Heart right ventricle (tissue), 16 donors: ENCODE data around the gene LAMA4. TPM values are rescaled to one million over a fixed set of nuclear protein-coding genes. Genes with fewer than 3 reads are reported as not detected.

ENCODE experiments used
- ATAC-seq, 8 donors: fragments of 200-7000 bp; cut with Tn5 transposase; one replicate each; pipeline ENCODE4 v1.9.1; 2020; ENCODE audit warnings: mild to moderate bottlenecking in 8 of 8, moderate library complexity in 8 of 8, moderate number of reproducible peaks in 1 of 8
- DNase-seq, 2 donors: peaks; one replicate each; pipeline ENCODE4 v3.0.0-alpha.2; 2020
- H3K27ac ChIP-seq, 10 donors: fragments of 200-600 bp; sonication (generic) in 2 of 10; one replicate each; pipeline versions ENCODE4 v1.5.0 to v1.8.0; 2020 to 2022; ENCODE audit warnings: mild to moderate bottlenecking in 3 of 10
- H3K27me3 ChIP-seq, 7 donors: fragments of 200-600 bp; one replicate each; pipeline ENCODE4 v1.8.0; 2021 to 2022; ENCODE audit warnings: mild to moderate bottlenecking in 2 of 7
- H3K36me3 ChIP-seq, 9 donors: fragments of 200-600 bp; sonication (generic) in 1 of 9; one replicate each; pipeline versions ENCODE4 v1.5.0 to v1.8.0; 2020 to 2022; ENCODE audit warnings: mild to moderate bottlenecking in 2 of 9
- H3K4me1 ChIP-seq, 9 donors: fragments of 200-600 bp; sonication (generic) in 1 of 9; one replicate each; pipeline versions ENCODE4 v1.5.0 to v1.8.0; 2020 to 2022; ENCODE audit warnings: mild to moderate bottlenecking in 4 of 9
- H3K4me3 ChIP-seq, 10 donors: fragments of 200-600 bp; sonication (generic) in 2 of 10; one replicate each; pipeline versions ENCODE4 v1.5.0 to v1.8.0; 2020 to 2022; ENCODE audit warnings: mild to moderate bottlenecking in 7 of 10, moderate library complexity in 2 of 10
- H3K9me3 ChIP-seq, 11 donors: fragments of 200-600 bp in 10 of 11; sonication (generic) in 2 of 11; one replicate each; pipeline versions ENCODE4 v1.5.0 to v1.8.0; 2013 to 2022; ENCODE audit warnings: mild to moderate bottlenecking in 2 of 11, control low read depth in 1 of 11, moderate library complexity in 1 of 11
- WGBS, 2 donors: extraction: QIAGEN DNeasy Blood & Tissue Kit; methylation state at CpG; one replicate each; pipeline ENCODE4 v1.1.7; 2013; ENCODE audit warnings: inconsistent platforms in 1 of 2; 5-methylcytosine and 5-hydroxymethylcytosine counted together
- intact Hi-C, 10 donors: fragments of 100-400 bp; cut with DNase I; formaldehyde crosslinking; loops; one replicate each; pipeline versions ENCODE4 v1.11.1 to v1.14.2; 2022
- polyA plus RNA-seq, 2 donors: library from polyadenylated mRNA; stranded (reverse); fragments of 200-250 nt; gene quantifications; one replicate each; pipeline ENCODE4 v1.2.3, GENCODE V29; 2013
- total RNA-seq, 10 donors: library from RNA; stranded (reverse); fragmentation: NEBNext Ultra II Directional in 3 of 10; extraction: Animal tissue kit (Norgen Biotek cat#: 25700) in 3 of 10; gene quantifications; one replicate each; pipeline versions ENCODE4 v1.2.1 to v1.2.4, GENCODE V29; 2021 to 2023
- TF ChIP-seq, protein P1 (sequence below), 9 donors: fragments of 200-600 bp; sonication (generic) in 2 of 9; IDR thresholded peaks; one replicate each; pipeline versions ENCODE4 v1.5.0 to v1.8.0; 2021 to 2022; ENCODE audit warnings: antibody characterized with exemption in 9 of 9, mild to moderate bottlenecking in 5 of 9, moderate library complexity in 1 of 9
- donor health status: Arrhythmogenic right ventricular cardiomyopathy.
- donor health status: ischemic (EF 13 %, LVEDD 7.1; RV severe dilation, severe dysfunction).
- donor health status: healthy with polysubstance abuse.
- donor health status: DM: no; HTN: yes; CAD: no.
- donor health status: DM: no; HTN: no; CAD: no.
- donor health status: ischemic (EF 25% LVEDD 6.9; RV normal size, moderate dysfunction).
- donor health status: ischemic (EF 25% LVEDD 5.7; RV mildly dilated, moderate dysfunction).
- donor health status: healthy.
- donor health status: DM: yes; HTN: yes; CAD: no.
- donor health status: Ischemic cardiomyopathy.
- donor health status: ischemic (EF 35%, LVEDD 5.7; RV mildly dilated, moderate dysfunction).
- donor health status: nonischemic (EF 11% LVEDD 7.7; RV severe dilation, severe dysfunction).
- donor health status: DM: yes; HTN: yes; CAD: no.
- donor health status: PGD.
- donor health status: ischemic (EF 29% LVEDD 5.4; RV normal size, mild dysfunction).
- donor health status: nonischemic (EF 23%, LVEDD 6.1; RV moderate dilation, normal function).

The LAMA4 gene
- total and polyA plus RNA-seq, 12 donors = 23.7 to 103 (median 82.5) TPM

DNA sequence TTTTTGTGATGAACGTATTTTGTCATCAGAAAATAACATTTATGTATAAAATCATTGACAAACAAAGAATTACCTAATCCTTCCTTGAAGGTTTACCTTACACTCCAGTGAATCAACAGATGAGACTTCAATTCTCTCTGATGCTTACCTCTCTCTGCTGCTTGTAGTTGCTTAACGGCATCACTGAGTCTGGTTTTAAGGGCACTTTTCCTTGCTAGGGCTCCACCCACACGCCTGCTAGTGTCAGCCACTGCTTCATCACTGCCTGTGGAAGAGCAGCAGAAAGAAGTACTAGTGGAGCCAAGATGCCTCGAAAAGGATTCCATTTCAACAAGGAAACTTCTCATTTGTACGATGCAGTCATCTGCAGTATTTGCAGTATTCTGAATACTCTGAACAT is 104.0 kb downstream of the LAMA4 start:
- WGBS, 2 donors = 64 to 70% methylated on average over 5 of the region's 5 CpGs
- Histone ChIP-seq H3K27me3 (no peaks in the 10 kb centered on the region), H3K4me1 (peaks cover 0 to 34% (median 5%) of the 10 kb centered on the region in 9 donors), H3K4me3 (no peak overlapping the region), H3K9me3 (no peaks in the 10 kb centered on the region), H3K27ac (peak overlapping the region in 6 of 10 donors; percentile 16 to 67 (median 34)), H3K36me3 (peaks cover 0 to 98% (median 61%) of the 10 kb centered on the region in 9 donors)
- TF ChIP-seq, protein P1, sequence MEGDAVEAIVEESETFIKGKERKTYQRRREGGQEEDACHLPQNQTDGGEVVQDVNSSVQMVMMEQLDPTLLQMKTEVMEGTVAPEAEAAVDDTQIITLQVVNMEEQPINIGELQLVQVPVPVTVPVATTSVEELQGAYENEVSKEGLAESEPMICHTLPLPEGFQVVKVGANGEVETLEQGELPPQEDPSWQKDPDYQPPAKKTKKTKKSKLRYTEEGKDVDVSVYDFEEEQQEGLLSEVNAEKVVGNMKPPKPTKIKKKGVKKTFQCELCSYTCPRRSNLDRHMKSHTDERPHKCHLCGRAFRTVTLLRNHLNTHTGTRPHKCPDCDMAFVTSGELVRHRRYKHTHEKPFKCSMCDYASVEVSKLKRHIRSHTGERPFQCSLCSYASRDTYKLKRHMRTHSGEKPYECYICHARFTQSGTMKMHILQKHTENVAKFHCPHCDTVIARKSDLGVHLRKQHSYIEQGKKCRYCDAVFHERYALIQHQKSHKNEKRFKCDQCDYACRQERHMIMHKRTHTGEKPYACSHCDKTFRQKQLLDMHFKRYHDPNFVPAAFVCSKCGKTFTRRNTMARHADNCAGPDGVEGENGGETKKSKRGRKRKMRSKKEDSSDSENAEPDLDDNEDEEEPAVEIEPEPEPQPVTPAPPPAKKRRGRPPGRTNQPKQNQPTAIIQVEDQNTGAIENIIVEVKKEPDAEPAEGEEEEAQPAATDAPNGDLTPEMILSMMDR (IDR thresholded peaks at IDR 0.05) = no peak
- no peak for DNase-seq
- ATAC-seq = peak in 7 of 8 donors; percentile 40 to 63 (median 46)
- intact Hi-C loops = no loop called here

DNA sequence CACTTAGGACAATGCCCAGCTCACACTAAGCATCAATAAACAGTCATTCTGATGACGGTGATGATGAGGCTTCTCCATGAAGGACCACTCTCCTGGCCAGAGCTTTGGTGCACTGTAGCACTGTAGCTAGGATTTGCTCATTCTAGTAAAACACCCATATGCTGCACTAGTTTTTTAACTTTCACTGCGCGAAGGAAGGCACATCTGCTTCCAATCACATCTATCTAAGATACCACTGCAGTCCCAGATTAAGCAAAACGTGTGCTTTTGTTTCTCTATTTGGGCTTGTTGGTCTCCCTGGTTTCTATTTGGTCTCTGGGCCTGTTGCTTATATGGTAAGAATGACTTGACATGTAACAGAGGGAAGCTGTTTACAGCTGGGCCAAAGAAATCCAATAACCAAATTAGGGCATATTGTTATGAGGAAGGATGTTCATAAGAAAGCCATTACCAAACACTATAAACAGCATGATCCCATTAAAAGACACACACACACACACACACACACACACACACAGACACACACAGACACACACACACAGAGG is 104.6 kb downstream of the LAMA4 start:
- ATAC-seq = peak; percentile 54 to 80 (median 70)
- peak overlapping the region in 8 of 10 donors; percentile 16 to 67 (median 39) for H3K27ac ChIP-seq
- no peaks in the 10 kb centered on the region for H3K27me3 ChIP-seq

DNA sequence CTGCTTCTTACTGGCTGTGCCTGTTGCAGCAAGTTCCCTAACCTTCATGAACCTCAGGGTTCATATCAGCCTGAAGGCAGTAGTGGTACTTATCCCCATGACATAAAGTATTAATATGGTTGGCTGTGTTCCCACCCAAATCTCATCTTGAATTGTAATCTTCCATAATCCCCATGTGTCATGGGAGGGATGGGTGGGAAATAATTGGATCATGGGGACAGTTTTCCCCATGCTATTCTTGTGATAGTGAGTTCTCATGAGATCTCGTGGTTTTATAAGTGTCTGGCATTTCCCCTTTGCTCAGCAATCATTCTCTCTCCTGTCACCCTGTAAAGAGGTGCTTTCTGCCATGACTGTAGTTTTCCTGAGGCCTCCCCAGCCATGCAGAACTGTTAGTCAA is 105.1 kb downstream of the LAMA4 start:
- TF ChIP-seq, protein P1 (IDR thresholded peaks at IDR 0.05) = no peak
- no peak overlapping the region for H3K4me3 ChIP-seq
- DNase-seq (no peak), ATAC-seq (peak in 7 of 8 donors; percentile 16 to 68 (median 38))
- peaks cover 0 to 98% (median 60%) of the 10 kb centered on the region in 9 donors for H3K36me3 ChIP-seq
- no peaks in the 10 kb centered on the region for H3K9me3 ChIP-seq
- no peaks in the 10 kb centered on the region for H3K27me3 ChIP-seq
- H3K27ac ChIP-seq = peak overlapping the region in 8 of 10 donors; percentile 16 to 67 (median 39)
- 13 to 19% methylated on average over 1 of the region's 1 CpG for WGBS, 2 donors
- H3K4me1 ChIP-seq = peaks cover 0 to 23% (median 4%) of the 10 kb centered on the region in 9 donors
- intact Hi-C loops = loop anchor here in 1 of 10 donors (5.0 kb wide), 1 partner anchor 67 kb away; no protein-coding TSS in a partner anchor

More for the DNA sequence above, 104.6 kb downstream of the LAMA4 start:
- TF ChIP-seq, protein P1 (IDR thresholded peaks at IDR 0.05) = no peak
- H3K9me3 ChIP-seq = no peaks in the 10 kb centered on the region
- peaks cover 0 to 28% (median 4%) of the 10 kb centered on the region in 9 donors for H3K4me1 ChIP-seq
- no peak for DNase-seq
- H3K4me3 ChIP-seq = no peak overlapping the region
- H3K36me3 ChIP-seq = peaks cover 0 to 98% (median 58%) of the 10 kb centered on the region in 9 donors
- 61 to 73% methylated on average over 4 of the region's 4 CpGs for WGBS, 2 donors
- intact Hi-C loops = loop anchor here in 1 of 10 donors (5.0 kb wide), 1 partner anchor 67 kb away; no protein-coding TSS in a partner anchor

DNA sequence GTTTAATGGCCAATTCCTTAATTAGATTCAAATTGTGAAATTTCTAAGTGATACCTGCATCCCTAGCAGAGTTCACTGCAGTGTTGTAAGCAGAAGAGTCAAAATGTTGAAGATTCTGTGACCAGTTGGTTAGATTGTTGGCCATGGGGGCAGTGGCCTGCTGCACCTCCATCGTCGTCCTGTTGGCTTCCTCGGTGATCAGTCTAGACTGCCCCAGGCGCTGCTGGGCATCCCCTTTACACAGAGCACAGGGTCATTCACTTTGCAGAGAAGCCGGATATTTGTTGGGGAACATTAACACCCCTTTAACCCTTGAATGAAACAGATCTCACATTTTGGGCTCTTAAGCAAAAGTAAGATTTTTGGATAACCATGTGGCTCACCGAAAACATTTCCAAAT is 106.3 kb downstream of the LAMA4 start:
- H3K36me3 ChIP-seq = peaks cover 0 to 98% (median 64%) of the 10 kb centered on the region in 9 donors
- 97 to 98% methylated on average over 6 of the region's 6 CpGs for WGBS, 2 donors

More for the DNA sequence above, 106.3 kb downstream of the LAMA4 start:
- no peak overlapping the region for H3K4me3 ChIP-seq
- DNase-seq (no peak), ATAC-seq (no peak)
- peaks cover 0 to 17% (median 4%) of the 10 kb centered on the region in 9 donors for H3K4me1 ChIP-seq
- H3K9me3 ChIP-seq = no peaks in the 10 kb centered on the region
- no peak overlapping the region for H3K27ac ChIP-seq
- TF ChIP-seq, protein P1 (IDR thresholded peaks at IDR 0.05) = no peak
- no peaks in the 10 kb centered on the region for H3K27me3 ChIP-seq
- intact Hi-C loops = loop anchor here in 1 of 10 donors (5.0 kb wide), 1 partner anchor 66 kb away; no protein-coding TSS in a partner anchor
